HepG2 (cell line): ENCODE results near the gene SLC7A8. TPM values are rescaled to one million over a fixed set of nuclear protein-coding genes. Genes with fewer than 3 reads are reported as not detected.

Source experiments
- HDAC6 ChIP-seq: fragments of 200-600 bp; sonication (generic); IDR thresholded peaks from 2 replicates; pipeline ENCODE4 v1.7.0; 2017; ENCODE audit warnings: mild to moderate bottlenecking, antibody characterized with exemption, low read length, low read depth
- MLLT10 ChIP-seq: sonication (generic); formaldehyde crosslinking; IDR thresholded peaks from 2 replicates; pipeline ENCODE4 v1.4.0; 2020; ENCODE audit warnings: missing genetic modification reagents
- PCBP2 ChIP-seq: fragments of 200-400 bp; formaldehyde crosslinking; optimal IDR thresholded peaks from 2 replicates; pipeline ENCODE3; 2018; ENCODE audit warnings: low read length, low read depth; ENCODE audit not compliant: poor library complexity, severe bottlenecking
- RBFOX2 ChIP-seq: fragments of 200-400 bp; formaldehyde crosslinking; IDR thresholded peaks from 2 replicates; pipeline ENCODE4 v1.6.1; 2017; ENCODE audit warnings: low read depth, mild to moderate bottlenecking, low read length
- RFX5 ChIP-seq: IDR thresholded peaks from 2 replicates; pipeline ENCODE4 v1.6.1; 2011; ENCODE audit warnings: low read depth, low read length, improper control_type of control experiment
- RFXAP ChIP-seq: sonication (generic); formaldehyde crosslinking; IDR thresholded peaks from 2 replicates; pipeline ENCODE4 v1.4.0; 2020; ENCODE audit warnings: missing genetic modification reagents, borderline replicate concordance
- THRA ChIP-seq: sonication (generic); formaldehyde crosslinking; IDR thresholded peaks from 2 replicates; pipeline ENCODE4 v1.4.0; 2020; ENCODE audit warnings: missing genetic modification reagents, borderline replicate concordance
- XRCC5 ChIP-seq: fragments of 200-400 bp; formaldehyde crosslinking; optimal IDR thresholded peaks from 2 replicates; pipeline ENCODE3; 2017; ENCODE audit warnings: mild to moderate bottlenecking, low read length
- ZBED4 ChIP-seq: sonication (generic); formaldehyde crosslinking; IDR thresholded peaks from 2 replicates; pipeline ENCODE4 v1.4.0; 2020; ENCODE audit warnings: missing genetic modification reagents, borderline replicate concordance
- ZFX ChIP-seq: sonication (generic); formaldehyde crosslinking; IDR thresholded peaks from 2 replicates; pipeline ENCODE4 v1.4.0; 2020; ENCODE audit warnings: mild to moderate bottlenecking, low read depth, missing genetic modification reagents, moderate library complexity
- ZFY ChIP-seq: sonication (generic); formaldehyde crosslinking; IDR thresholded peaks from 2 replicates; pipeline ENCODE4 v1.4.0; 2020; ENCODE audit warnings: missing genetic modification reagents
- ZNF160 ChIP-seq: sonication (generic); formaldehyde crosslinking; IDR thresholded peaks from 2 replicates; pipeline ENCODE4 v1.8.0; 2022; ENCODE audit warnings: mild to moderate bottlenecking, inconsistent platforms, missing genetic modification reagents
- ZNF333 ChIP-seq: sonication (generic); formaldehyde crosslinking; IDR thresholded peaks from 2 replicates; pipeline ENCODE4 v1.4.0; 2020; ENCODE audit warnings: mild to moderate bottlenecking, missing genetic modification reagents, borderline replicate concordance
- ZNF431 ChIP-seq: sonication (generic); formaldehyde crosslinking; IDR thresholded peaks from 2 replicates; pipeline ENCODE4 v1.9.0; 2022; ENCODE audit warnings: missing genetic modification reagents, low read depth, mild to moderate bottlenecking, borderline replicate concordance
- ZNF512B ChIP-seq: sonication (generic); formaldehyde crosslinking; IDR thresholded peaks from 2 replicates; pipeline ENCODE4 v1.5.1; 2020; ENCODE audit warnings: missing genetic modification reagents, mild to moderate bottlenecking, borderline replicate concordance
- ZNF605 ChIP-seq: sonication (generic); formaldehyde crosslinking; IDR thresholded peaks from 2 replicates; pipeline ENCODE4 v1.8.0; 2022; ENCODE audit warnings: mild to moderate bottlenecking, missing genetic modification reagents
- ZNF674 ChIP-seq: sonication (generic); formaldehyde crosslinking; IDR thresholded peaks from 2 replicates; pipeline ENCODE4 v1.5.0; 2020; ENCODE audit warnings: low read depth, mild to moderate bottlenecking, missing genetic modification reagents
- ZXDC ChIP-seq: sonication (generic); formaldehyde crosslinking; IDR thresholded peaks from 2 replicates; pipeline ENCODE4 v1.5.0; 2020; ENCODE audit warnings: mild to moderate bottlenecking, missing genetic modification reagents
- polyA plus RNA-seq, 8 experiments: library from polyadenylated mRNA; depleted of rRNA in 3 of 8; stranded (reverse) in 7 of 8; unstranded in 1 of 8; fragments of >200 nt; fragmentation: Illumina TruSeq in 4 of 8; extraction: Trizol in 4 of 8; gene quantifications; 2 replicates each; pipeline versions ENCODE4 v1.2.1 to v1.2.3, GENCODE V29; 2011 to 2016; ENCODE audit warnings: low read depth in 4 of 8, missing spikeins in 1 of 8, mixed read lengths in 1 of 8; ENCODE audit not compliant: insufficient read depth in 1 of 8
- total RNA-seq, 5 experiments: library from RNA; depleted of rRNA; stranded (reverse); fragments of >200 nt; fragmentation: Illumina TruSeq; extraction: Trizol; gene quantifications; 2 replicates each; pipeline ENCODE4 v1.2.3, GENCODE V29; 2016; ENCODE audit warnings: low read depth in 1 of 5

Gene SLC7A8
- total and polyA plus RNA-seq, 2 of the 13 experiments (the other 11 are each of a cell fraction or from before 2014, with no cell fraction given): 0.25 TPM; not detected in 1

GRCh38 chr14:23120541-23121251 lies 62.8 kb downstream of the SLC7A8 start (continued):
- no peak for TF ChIP-seq RFX5
- TF ChIP-seq THRA: peak; percentile 93
- no peak for TF ChIP-seq ZNF160 (CRISPR knock-in tag)
- TF ChIP-seq RFXAP (CRISPR knock-in tag): peak; percentile 52; the same call in 1 of the 2 replicates
- no peak for TF ChIP-seq RBFOX2
- no peak for TF ChIP-seq HDAC6
- TF ChIP-seq ZNF512B: peak; percentile 35; the same call in 1 of the 2 replicates
- no peak for TF ChIP-seq ZNF431 (CRISPR knock-in tag)
- TF ChIP-seq XRCC5: peak; percentile 100
- TF ChIP-seq ZFX: no peak
- peak; percentile 84 for TF ChIP-seq ZBED4 (CRISPR knock-in tag)
- peak; percentile 81 for TF ChIP-seq PCBP2
- peak; percentile 27; the same call in 1 of the 2 replicates for TF ChIP-seq ZFY (CRISPR knock-in tag)
- TF ChIP-seq ZNF605 (CRISPR knock-in tag): peak; percentile 78
- peak; percentile 66; the same call in 1 of the 2 replicates for TF ChIP-seq ZNF333 (CRISPR knock-in tag)
- no peak for TF ChIP-seq ZXDC (CRISPR knock-in tag)
- no peak for TF ChIP-seq MLLT10 (CRISPR knock-in tag)
- TF ChIP-seq ZNF674: no peak
